Left colon (tissue), 2 donors: Measurements from ENCODE around the gene ATOH8. TPM values are rescaled to one million over a fixed set of nuclear protein-coding genes. Genes with fewer than 3 reads are reported as not detected.
"Not testable (repeated sequence)": the region's sequence is repeated elsewhere in the genome, so short reads cannot be mapped to it uniquely, and the experiment has no call there.

ENCODE experiments used
- ATAC-seq: fragments of 200-7000 bp; cut with Tn5 transposase; one replicate; pipeline ENCODE4 v1.9.1; 2020; ENCODE audit warnings: mild to moderate bottlenecking, moderate library complexity
- DNase-seq, 2 donors: peaks; one replicate each; pipeline ENCODE4 v3.0.0-alpha.2; 2020
- intact Hi-C, 2 donors: fragments of 100-400 bp; cut with DNase I in 1 of 2; cut with micrococcal nuclease in 1 of 2; formaldehyde crosslinking; loops; one replicate each; pipeline versions ENCODE4 v1.11.2 to v1.14.0; 2022; cut with DNase I, micrococcal nuclease
- long read RNA-seq: library from polyadenylated mRNA; unstranded; transcript quantifications from one replicate; pipeline ENCODE4 v2.0.0, GENCODE V29; 2021
- total RNA-seq, 2 donors: library from RNA; stranded (reverse); fragmentation: NEBNext Ultra II Directional; extraction: Animal tissue kit (Norgen Biotek cat#: 25700); gene quantifications; one replicate each; pipeline ENCODE4 v1.2.1, GENCODE V29; 2021
- donor health status: DM: no; HTN: no; CAD: no.
- donor health status: DM: yes; HTN: yes; CAD: no.

The ATOH8 gene, protein sequence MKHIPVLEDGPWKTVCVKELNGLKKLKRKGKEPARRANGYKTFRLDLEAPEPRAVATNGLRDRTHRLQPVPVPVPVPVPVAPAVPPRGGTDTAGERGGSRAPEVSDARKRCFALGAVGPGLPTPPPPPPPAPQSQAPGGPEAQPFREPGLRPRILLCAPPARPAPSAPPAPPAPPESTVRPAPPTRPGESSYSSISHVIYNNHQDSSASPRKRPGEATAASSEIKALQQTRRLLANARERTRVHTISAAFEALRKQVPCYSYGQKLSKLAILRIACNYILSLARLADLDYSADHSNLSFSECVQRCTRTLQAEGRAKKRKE
- 1 to 10 TPM; 3.4 to 4.6 TPM for total RNA-seq
- long read RNA-seq, partial matches to known transcripts = 4 of 7 reads
- long read RNA-seq, other reads (novel, unspliced or antisense) = 0 of 7 reads

DNA sequence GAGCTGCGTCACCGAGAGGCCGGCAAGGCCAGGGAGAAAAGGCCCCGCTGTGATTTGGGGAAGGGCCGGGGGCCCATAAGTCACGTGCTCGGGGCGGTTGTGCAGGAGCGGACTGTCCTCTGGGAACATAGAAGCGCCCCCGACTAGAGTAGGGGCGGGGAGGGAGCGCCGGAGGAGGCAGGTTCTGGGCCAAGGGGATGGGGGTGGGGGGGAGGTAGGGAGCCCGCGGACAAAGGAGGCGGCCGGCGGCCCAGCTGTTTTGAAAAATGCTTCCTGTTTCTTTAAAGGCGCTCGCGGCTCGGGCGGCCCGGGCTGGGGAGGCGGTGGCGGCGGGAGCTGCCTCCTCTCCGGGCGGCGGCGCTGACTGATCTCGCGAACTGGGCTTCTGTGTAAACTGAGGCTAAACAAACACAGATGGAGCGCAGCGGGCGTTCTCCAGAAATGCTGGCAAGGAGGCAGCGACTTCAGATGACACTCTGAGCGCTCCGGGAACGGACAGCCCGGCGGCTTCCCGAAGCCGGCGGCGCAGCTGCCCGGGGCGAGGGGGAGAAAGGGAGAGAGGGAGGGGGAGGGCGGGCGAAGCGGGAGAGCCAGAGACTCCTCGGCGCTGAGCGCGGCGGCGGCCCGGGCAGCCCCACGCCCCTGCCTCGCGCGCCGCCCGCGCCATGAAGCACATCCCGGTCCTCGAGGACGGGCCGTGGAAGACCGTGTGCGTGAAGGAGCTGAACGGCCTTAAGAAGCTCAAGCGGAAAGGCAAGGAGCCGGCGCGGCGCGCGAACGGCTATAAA lies at the start of gene ATOH8:
Gene ATOH8, plus strand, starts transcription at position 467 of the 788 bp plus-strand sequence. Its CDS starts 199 bp downstream, at position 666.
- peak; percentile 48 for ATAC-seq

DNA sequence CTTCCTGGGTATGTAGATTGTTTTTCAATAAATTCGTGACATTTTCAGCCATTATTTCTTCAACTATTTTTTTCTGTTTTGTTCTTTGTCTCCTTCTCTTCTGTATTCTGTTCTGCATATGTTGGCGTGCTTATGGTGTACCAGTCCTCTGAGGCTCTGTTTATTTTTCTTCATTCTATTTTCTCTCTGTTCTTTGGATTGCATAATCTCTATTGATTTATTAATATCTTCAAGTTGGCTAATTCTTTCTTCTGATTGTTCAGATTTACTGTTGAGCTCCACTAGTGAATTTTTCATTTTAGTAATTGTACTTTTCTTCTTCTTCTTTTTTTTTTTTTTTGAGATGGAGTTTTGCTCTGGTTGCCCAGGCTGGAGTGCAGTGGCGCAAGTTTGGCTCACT lies 49.8 kb upstream of the ATOH8 start:
- intact Hi-C loops = no loop called here
- DNase-seq (no peak), ATAC-seq (no peak)

More for the DNA sequence above, at the start of gene ATOH8:
- peak; percentile 73 to 79 for DNase-seq
- intact Hi-C loops = no loop called here

DNA sequence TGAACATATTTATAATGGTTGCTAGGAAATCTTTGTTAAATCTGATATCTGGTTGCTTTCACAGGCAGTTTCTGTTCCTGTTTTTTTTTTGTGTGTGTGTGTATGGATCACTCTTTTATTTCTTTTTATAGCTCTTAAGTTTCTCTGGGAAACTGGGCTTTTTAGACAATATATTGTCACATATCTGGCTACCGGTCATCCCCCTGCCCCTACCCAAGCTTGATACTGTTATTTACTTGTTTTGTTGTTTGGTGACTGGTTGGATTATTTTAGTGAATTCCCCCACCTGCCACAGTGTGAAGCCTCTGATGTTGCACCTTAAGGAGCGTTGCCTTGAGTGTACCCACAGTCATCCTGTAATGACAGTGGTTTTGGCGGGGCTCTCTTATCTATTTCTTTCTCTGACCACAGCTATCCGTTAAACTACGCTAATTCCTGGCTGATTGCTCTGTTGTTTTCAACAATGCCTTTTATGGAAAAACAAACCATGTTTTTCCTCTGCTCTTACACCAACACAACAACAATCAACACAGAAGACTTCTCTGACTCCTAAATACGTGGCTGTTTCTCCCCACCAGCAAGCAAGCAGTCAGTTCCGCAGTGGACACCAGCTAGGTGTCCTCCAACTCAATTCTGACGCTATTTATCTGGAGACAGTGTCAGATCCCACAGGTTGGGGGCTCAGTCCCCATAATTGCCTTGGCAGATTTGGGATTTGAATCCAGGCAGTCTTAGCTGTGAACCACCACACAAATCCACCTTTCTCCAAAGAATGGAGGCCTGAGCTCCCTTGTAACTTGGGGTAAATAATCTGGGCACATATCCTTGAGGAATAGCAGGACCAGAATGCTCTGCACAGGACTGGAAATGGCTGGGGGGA lies 48.8 kb upstream of the ATOH8 start:
- ATAC-seq (no peak), DNase-seq (no peak)
- intact Hi-C loops = no loop called here

DNA sequence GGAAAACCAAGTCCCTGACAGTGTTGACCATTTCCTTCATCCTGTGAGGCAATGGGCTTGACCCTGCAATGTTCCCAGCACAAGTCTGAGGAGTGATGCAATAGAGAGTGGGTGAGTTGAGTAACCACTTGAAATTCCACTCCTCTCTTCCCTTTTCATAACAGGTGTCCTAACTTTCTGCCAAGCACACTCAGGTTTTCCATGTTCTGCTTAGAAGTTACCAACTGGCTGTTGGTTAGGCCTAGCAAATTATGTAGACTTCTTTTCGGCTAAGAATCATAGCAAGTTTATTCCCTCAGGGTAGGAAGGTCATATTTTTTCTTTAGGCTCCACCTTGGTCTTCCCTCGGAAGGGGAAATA lies 48.1 kb upstream of the ATOH8 start:
- intact Hi-C loops = no loop called here
- DNase-seq (peak in 1 of 2 donors; percentile 50), ATAC-seq (no peak)

DNA sequence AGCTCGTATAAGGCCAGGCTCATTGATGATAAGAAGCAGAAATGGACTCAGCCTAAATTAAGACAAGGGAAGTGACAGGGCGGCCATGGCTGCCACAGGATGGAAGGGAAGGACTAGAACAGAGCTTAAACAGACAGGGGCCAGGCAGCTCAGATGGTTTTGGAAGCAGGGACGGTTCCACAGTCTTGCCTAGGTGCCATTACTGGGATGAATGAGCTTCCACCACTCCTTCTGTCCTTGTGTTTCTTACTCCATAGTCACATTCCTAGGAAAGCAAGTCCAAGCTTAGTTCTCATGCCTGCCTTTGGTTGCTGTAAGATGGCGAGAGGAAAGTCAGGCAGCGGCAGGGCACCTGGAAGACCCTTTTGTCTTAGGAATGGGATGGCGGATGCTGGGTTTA lies 47.7 kb upstream of the ATOH8 start:
- intact Hi-C loops = no loop called here
- DNase-seq = no peak
- no peak for ATAC-seq

DNA sequence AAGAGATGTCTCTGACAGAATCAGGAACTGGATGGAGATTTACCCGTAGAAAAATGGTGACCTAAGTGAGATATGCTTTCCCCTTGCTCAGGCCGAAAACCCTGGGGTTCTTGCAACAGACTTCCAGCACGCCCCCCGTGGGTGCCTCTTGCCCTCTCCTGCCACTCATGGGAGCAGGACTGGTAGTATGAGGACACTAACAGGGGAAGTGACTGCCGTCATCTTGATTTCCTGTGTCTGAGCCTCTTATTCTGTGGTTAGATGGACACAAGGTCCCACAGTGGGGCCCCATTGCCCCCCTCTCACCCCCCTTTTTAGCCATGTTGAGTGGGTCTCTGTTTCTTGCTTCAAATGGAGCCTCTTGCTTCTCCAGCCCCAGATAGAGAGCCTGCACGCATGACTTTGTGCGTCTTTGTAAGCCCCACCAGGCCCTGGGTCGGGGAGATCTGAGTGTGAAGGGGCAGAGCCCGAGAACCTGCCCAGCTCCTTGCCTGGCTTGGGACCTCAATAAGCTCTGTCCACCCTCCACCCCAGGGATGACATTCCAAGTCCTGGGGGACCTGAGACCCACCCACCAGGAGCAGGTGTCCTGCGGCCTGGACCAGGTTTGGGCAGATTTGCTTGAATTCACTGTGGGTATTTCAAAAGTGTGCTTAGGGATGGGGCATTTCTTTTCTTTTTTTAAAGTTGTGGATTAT lies 47.0 kb upstream of the ATOH8 start:
- intact Hi-C loops = no loop called here
- ATAC-seq (peak; percentile 10), DNase-seq (peak in 1 of 2 donors; percentile 48)

DNA sequence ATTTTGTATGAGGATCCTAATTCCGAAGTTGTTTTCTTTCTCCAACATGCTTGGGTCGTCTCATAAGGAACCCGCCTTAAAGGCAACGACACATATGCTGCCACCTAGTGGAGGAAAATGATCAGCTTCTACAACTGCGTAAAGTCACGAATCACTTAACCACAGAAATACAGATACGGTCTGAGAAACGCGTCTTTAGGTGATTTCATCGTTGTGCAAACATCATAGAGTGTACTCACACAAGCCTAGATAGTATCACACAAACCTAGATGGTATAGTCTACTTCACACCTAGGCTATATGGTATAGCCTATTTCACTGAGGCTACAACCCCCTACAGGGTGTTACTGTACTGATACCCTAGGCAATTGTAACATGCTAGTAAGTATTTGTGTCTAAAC lies 46.5 kb upstream of the ATOH8 start:
- peak; percentile 53 to 60 for DNase-seq
- intact Hi-C loops = no loop called here
- peak; percentile 83 for ATAC-seq

DNA sequence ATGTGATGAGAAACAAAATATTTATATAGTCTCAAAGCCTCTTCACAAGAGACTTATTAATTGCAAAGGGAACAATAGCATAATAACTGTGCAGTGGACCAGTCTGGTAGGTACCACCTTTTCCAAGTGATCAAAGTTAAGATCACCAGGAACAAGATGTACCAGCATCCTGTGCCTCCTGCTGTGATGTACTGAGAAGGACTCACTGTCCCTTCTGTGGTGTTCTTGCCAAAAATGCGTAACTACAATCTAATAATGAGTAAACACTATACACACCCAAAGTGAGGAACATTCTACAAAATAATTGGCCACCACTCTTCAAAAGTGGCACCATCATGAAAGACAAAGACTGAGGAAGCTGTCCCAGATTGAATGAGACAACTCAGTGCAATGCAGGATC lies 45.1 kb upstream of the ATOH8 start:
- ATAC-seq (no peak), DNase-seq (no peak)
- intact Hi-C loops = no loop called here

DNA sequence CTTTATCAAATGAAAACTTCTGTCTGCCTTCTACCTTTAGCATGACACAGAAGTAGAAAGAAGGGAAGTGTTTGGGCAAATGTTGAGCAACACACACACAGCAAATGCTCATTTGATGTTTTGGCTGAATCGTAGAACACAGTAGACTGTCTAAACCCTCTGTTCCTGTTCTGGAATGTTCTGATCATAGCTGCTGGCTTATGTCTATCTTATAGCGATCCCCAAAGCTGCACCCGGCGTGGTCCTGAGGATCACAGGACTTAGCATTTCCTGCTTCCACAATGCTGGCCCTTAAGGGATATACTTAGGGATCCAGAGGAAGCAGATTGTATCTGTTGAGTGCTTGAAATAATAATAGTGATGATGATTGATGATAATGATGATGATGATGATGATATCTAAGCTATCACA lies 44.4 kb upstream of the ATOH8 start:
- ATAC-seq (no peak), DNase-seq (no peak)
- intact Hi-C loops = no loop called here

DNA sequence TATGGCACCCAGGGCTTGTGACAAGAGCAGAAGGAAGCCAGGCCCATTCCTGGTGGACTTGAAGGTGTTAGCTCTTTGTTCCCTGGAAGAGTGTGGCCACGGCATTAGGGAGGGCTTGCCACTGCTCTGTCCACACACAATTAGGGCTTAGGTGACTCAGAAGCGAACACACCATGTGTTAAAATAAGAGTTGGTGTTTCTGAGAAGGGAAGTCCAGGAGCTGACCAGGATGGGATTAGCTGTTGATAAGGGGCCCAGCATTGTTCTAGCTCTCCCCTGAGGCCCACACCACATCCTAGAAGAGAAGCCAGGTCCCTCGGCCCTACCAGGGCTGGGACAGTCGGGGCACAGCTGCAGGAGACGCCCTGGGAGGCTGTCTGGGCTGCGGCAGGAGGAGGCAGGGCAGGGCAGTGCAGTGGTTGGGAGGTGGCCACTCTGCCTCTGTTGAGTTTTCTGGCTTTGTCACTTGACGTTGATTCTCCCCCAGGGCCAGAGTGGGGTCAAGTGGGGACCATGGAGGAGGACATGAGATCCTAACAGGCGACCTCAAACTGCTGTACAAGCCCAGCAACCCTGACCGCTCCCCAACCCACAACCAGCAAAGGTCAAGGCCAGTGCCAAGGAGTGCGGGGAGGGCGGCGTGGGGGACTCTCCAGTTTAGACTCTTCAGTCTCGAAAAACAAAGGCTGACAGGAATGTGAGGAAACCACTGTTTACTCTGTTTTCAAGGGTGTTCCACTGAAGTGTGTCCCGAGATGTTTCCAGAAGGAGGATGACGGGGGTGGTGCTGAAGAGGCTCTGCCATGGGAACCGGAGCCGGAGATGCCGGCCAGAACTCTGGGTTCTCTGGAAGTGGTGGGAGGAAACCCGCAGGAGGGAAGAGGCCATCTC lies 42.9 kb upstream of the ATOH8 start:
- ATAC-seq (no peak), DNase-seq (peak in 1 of 2 donors; percentile 21)
- intact Hi-C loops = no loop called here

DNA sequence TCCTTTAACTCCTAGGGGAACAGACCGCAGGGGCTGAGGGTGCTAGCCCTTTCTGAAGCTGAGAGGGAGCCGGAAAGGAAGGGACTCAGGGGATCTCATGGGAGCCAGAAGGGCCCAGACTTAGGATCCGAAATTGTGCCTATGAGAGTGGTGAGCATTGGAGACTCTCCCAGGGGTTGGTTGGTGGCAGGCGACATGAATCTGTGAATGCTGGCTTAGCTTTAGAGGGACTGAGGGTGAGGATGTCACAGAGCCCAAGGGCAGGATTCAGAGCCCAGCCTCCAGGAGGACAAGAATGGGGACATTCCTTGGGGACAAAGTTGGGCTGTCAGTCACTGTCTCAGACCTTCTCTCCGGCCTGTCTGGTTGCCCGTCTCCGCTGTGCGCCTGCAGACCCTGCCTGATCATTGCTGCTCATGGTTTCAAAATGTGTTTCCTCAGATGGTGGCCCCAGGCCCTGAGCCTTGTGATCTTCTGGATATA lies 42.2 kb upstream of the ATOH8 start:
- no peak for DNase-seq
- intact Hi-C loops = no loop called here
- no peak for ATAC-seq

DNA sequence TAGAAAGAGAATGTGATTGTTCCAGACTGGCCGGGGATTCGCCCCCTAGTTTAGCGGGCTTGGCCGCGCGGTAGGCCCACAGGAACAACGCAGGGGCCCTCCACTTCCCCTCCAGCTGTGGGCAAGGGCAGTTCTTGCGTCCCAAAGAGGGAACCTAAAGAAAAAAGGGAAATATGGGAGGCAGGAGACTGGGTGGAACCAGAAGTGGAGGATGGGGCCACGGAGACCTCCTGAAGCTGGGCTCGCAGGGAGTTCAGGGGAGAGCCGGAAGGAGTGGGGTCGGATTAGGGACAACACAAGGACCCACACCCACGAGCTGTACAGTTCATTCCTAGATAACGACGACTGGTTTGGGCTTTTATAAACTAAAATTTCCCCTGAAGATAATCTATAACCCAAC lies 41.5 kb upstream of the ATOH8 start:
- ATAC-seq (no peak), DNase-seq (no peak)
- intact Hi-C loops = no loop called here

DNA sequence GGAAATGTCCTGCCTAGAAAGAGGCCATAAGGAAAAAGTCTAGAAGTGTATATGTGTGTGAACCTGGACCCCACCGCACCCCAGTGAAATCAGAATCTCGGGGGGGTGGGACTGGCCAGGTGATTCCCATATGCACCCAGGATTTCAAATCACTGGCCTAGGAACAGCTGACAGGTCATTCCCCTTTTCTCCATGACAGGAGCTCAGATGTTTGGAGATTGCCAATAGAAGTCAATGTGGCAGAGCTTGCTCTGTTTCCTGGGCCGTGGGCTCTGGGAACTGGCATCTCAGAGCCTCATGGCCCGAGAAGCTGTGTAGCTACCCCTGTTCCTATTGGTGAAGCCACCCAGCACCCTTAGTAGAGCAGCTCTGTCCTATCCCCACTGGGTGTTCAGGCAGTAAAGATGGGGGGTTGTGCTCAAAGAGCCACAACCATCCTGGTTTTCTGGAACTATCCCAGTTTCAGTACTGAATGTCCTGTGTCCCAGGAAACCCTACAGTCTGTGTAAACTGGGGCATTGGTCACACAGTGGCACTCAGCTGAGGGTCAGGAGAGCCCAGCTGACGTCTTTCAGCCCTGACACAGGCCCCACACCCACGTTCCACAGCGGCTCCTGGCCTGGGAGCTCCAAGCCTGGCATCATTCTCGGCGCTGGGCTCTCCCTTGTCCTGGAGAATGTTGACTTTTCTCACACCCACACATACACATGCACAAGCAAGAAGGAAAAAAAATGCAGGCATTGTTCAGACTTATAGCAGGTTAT lies 40.8 kb upstream of the ATOH8 start:
- ATAC-seq (peak; percentile 88), DNase-seq (peak; percentile 46 to 52)
- intact Hi-C loops = no loop called here

DNA sequence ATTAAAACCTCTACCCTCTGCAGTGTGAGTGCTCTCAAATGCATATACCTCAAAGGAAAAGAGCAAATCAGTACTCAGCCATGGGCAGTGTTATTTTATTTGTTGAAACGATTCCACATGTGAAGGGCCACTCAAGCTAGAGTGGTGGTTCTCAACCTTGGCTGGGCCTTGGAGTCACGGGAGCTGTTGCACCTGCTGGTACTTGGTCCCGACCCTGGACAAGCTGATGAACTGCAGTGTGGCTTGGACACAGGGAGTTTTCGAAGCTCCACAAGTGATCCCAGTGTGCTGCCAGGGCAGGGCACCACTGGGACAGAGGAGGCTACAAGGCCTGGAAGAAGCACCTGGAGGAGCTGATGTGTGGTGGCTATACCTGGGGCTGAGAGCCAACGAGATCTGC lies 40.0 kb upstream of the ATOH8 start:
- DNase-seq (no peak), ATAC-seq (no peak)
- intact Hi-C loops = no loop called here

DNA sequence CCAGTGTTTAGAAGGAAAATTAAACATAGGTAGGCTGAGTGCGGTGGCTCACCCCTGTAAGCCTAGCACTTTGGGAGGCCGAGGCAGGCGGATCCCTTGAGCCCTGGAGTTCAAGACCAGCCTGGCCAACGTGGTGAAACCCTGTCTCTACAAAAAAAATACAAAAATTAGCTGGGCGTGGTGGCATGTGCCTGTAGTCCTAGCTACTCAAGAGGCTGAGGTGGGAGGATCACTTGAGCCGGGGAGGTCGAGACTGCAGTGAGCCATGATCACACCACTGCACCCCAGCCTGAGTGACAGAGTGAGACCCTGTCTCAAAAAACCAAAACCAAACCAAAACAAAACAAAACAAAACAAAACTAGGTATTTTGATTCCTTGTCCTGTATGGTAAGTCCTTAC lies 39.4 kb upstream of the ATOH8 start:
- intact Hi-C loops, ATAC-seq: not testable (repeated sequence)

DNA sequence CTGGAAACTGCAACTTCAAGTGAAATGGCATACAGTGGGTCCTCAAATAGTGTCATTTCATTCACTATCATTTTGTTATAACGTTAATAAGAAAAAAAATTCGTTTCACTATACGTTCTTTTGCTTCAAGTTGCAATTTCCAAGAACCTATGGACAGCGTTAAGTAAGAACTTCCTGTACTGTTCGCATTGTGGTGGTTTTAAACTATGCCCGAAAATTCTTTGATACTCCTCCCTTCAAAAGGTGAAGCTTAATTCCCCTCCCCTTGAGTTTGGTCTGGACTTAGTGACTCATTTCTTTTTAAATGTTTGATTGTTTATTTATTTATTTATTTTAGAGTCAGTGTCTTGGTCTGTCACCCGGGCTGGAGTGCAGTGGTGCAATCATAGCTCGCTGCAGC lies 39.0 kb upstream of the ATOH8 start:
- intact Hi-C loops = no loop called here
- DNase-seq (no peak), ATAC-seq (no peak)

More for the DNA sequence above, 39.4 kb upstream of the ATOH8 start:
- not testable (repeated sequence) for DNase-seq

DNA sequence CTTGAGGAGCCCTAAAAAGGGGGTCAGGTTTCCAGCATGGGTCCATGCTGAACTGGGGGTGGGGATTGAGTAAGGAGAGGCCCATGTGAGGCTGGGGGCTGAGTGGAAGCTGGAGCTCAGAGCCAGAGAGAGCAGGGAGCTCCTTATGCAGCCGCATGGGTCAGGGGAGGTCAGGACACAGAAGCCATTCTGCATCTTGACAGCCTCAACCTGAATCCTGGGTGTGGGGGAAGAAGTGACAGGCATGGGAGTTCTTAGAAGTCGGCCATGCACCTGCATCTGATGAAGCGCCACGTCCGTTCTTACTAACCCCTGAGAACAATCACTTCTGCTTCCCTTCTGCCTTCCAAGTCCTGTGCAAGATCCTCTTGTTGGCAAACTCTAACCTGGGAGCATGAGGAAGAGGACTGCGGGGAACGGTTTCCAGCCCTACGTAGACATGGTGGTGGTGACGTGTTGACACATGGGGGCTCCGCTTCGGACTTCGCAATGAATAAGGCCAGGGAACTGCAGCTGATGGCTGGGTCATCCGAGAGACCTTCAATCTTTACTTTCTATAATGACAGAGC lies 37.4 kb upstream of the ATOH8 start:
- intact Hi-C loops = no loop called here
- no peak for ATAC-seq
- DNase-seq = no peak
